ENCODE data around the gene IL16.
"Not testable (repeated sequence)": the region's sequence is repeated elsewhere in the genome, so short reads cannot be mapped to it uniquely, and the experiment has no call there.

Gene IL16

GRCh38 chr15:81343371-81343770 is 146.7 kb downstream of the IL16 start:
- no peak for DNase-seq

- DNase-seq: no peak
These were observed 149.9 kb downstream of the IL16 start for GRCh38 chr15:81346611-81347010.

- DNase-seq: no peak
These were observed 151.2 kb downstream of the IL16 start for GRCh38 chr15:81347910-81348309.

- not testable (repeated sequence) for DNase-seq
These were observed 152.0 kb downstream of the IL16 start for GRCh38 chr15:81348691-81349090.

- no peak for DNase-seq
These were observed 152.6 kb downstream of the IL16 start for GRCh38 chr15:81349271-81349670.

- DNase-seq: no peak
These were observed 155.0 kb downstream of the IL16 start for GRCh38 chr15:81351651-81352050.

- no peak for DNase-seq
These were observed 159.6 kb downstream of the IL16 start for GRCh38 chr15:81356252-81356651.

GRCh38 chr15:81357180-81357686 is 160.6 kb downstream of the IL16 start:
- no peak for DNase-seq

- no peak for DNase-seq
These were observed 161.6 kb downstream of the IL16 start for GRCh38 chr15:81358248-81358647.

- no peak for DNase-seq
These were observed 163.8 kb downstream of the IL16 start for GRCh38 chr15:81360491-81360890.

- DNase-seq: no peak
These were observed 165.2 kb downstream of the IL16 start for GRCh38 chr15:81361891-81362290.

GRCh38 chr15:81362790-81363189 is 166.1 kb downstream of the IL16 start:
- no peak for DNase-seq

GRCh38 chr15:81363276-81363675 is 166.6 kb downstream of the IL16 start:
- DNase-seq: no peak

Data from DMS79 treated with DMSO at 0.1 percent for 48 hours (cell line).